Fibroblast of gingiva (primary cell): Measurements from ENCODE around the gene PTPRG.
"Not testable (repeated sequence)": the region's sequence is repeated elsewhere in the genome, so short reads cannot be mapped to it uniquely, and the experiment has no call there.

Source experiments
- DNase-seq: peaks from one replicate; pipeline ENCODE4 v3.0.0-alpha.2; 2011; ENCODE audit warnings: low read depth

PTPRG gene

GRCh38 chr3:61685755-61686154, 124.4 kb downstream of the PTPRG start:
- DNase-seq: no peak

- DNase-seq: no peak
These were observed 124.9 kb downstream of the PTPRG start for GRCh38 chr3:61686228-61686648.

- no peak for DNase-seq
These were observed 125.8 kb downstream of the PTPRG start for GRCh38 chr3:61687206-61687605.

- no peak for DNase-seq
These were observed 126.4 kb downstream of the PTPRG start for GRCh38 chr3:61687663-61688306.

- DNase-seq: no peak
These were observed 127.1 kb downstream of the PTPRG start for GRCh38 chr3:61688307-61688984.

- no peak for DNase-seq
These were observed 128.6 kb downstream of the PTPRG start for GRCh38 chr3:61690016-61690415.

- no peak for DNase-seq
These were observed 130.1 kb downstream of the PTPRG start for GRCh38 chr3:61691466-61691865.

GRCh38 chr3:61697301-61697700, 135.9 kb downstream of the PTPRG start:
- DNase-seq: no peak

GRCh38 chr3:61698278-61699072, 137.1 kb downstream of the PTPRG start:
- peak; percentile 39 for DNase-seq

GRCh38 chr3:61699622-61700021, 138.3 kb downstream of the PTPRG start:
- no peak for DNase-seq

- no peak for DNase-seq
These were observed 139.6 kb downstream of the PTPRG start for GRCh38 chr3:61701011-61701410.

GRCh38 chr3:61702453-61702852, 141.1 kb downstream of the PTPRG start:
- no peak for DNase-seq

- no peak for DNase-seq
These were observed 143.4 kb downstream of the PTPRG start for GRCh38 chr3:61704807-61705206.

GRCh38 chr3:61707492-61707891, 146.1 kb downstream of the PTPRG start:
- no peak for DNase-seq

- not testable (repeated sequence) for DNase-seq
These were observed 149.5 kb downstream of the PTPRG start for GRCh38 chr3:61710920-61711319.

GRCh38 chr3:61714225-61714624, 152.9 kb downstream of the PTPRG start:
- no peak for DNase-seq

GRCh38 chr3:61715886-61716527, 154.6 kb downstream of the PTPRG start:
- no peak for DNase-seq

- not testable (repeated sequence) for DNase-seq
These were observed 155.3 kb downstream of the PTPRG start for GRCh38 chr3:61716693-61717092.

GRCh38 chr3:61718565-61718964, 157.2 kb downstream of the PTPRG start:
- peak; percentile 12 for DNase-seq

- peak; percentile 14 for DNase-seq
These were observed 158.1 kb downstream of the PTPRG start for GRCh38 chr3:61719278-61719977.

- no peak for DNase-seq
These were observed 161.7 kb downstream of the PTPRG start for GRCh38 chr3:61723038-61723437.

- no peak for DNase-seq
These were observed 162.8 kb downstream of the PTPRG start for GRCh38 chr3:61724183-61724582.
